Measurements from ENCODE around the gene PARN.
"Not testable (repeated sequence)": the region's sequence is repeated elsewhere in the genome, so short reads cannot be mapped to it uniquely, and the experiment has no call there.

PARN gene

GRCh38 chr16:14629919-14630619 lies at the start of gene PARN:
TSS of gene PARN (minus strand) at chr16:14630260. CDS start at chr16:14630125, 135 bp downstream.
- peak; percentile 94 to 96 for DNase-seq (ENCODE audit: low read depth in 2 of 2)

GRCh38 chr16:14678748-14679497 lies 48.9 kb upstream of the PARN start:
- no peak for DNase-seq (ENCODE audit: low read depth in 2 of 2)

- no peak for DNase-seq (ENCODE audit: low read depth in 2 of 2)
These were observed 47.6 kb upstream of the PARN start for GRCh38 chr16:14677627-14678026.

GRCh38 chr16:14676633-14677032 lies 46.6 kb upstream of the PARN start:
- DNase-seq (ENCODE audit: low read depth in 2 of 2), result no peak

- DNase-seq (ENCODE audit: low read depth in 2 of 2), result no peak
These were observed 42.4 kb upstream of the PARN start for GRCh38 chr16:14672403-14672971.

GRCh38 chr16:14669776-14670175 lies 39.7 kb upstream of the PARN start:
- no peak for DNase-seq (ENCODE audit: low read depth in 2 of 2)

GRCh38 chr16:14668556-14669223 lies 38.6 kb upstream of the PARN start:
- DNase-seq (ENCODE audit: low read depth in 2 of 2), result no peak

GRCh38 chr16:14667347-14668266 lies 37.5 kb upstream of the PARN start:
- DNase-seq (ENCODE audit: low read depth in 2 of 2), result no peak

GRCh38 chr16:14658063-14658462 lies 28.0 kb upstream of the PARN start:
- DNase-seq (ENCODE audit: low read depth in 2 of 2), result no peak

GRCh38 chr16:14652726-14653125 lies 22.7 kb upstream of the PARN start:
- no peak for DNase-seq (ENCODE audit: low read depth in 2 of 2)

GRCh38 chr16:14650629-14651028 lies 20.6 kb upstream of the PARN start:
- no peak for DNase-seq (ENCODE audit: low read depth in 2 of 2)

GRCh38 chr16:14649816-14650215 lies 19.8 kb upstream of the PARN start:
- DNase-seq (ENCODE audit: low read depth in 2 of 2), result no peak

- no peak for DNase-seq (ENCODE audit: low read depth in 2 of 2)
These were observed 11.9 kb upstream of the PARN start for GRCh38 chr16:14641926-14642325.

GRCh38 chr16:14641206-14641605 lies 11.1 kb upstream of the PARN start:
- no peak for DNase-seq (ENCODE audit: low read depth in 2 of 2)

- DNase-seq (ENCODE audit: low read depth in 2 of 2), result no peak
These were observed 10.5 kb upstream of the PARN start for GRCh38 chr16:14640538-14640937.

GRCh38 chr16:14636951-14637240 lies 6.8 kb upstream of the PARN start:
- DNase-seq (ENCODE audit: low read depth in 2 of 2), result not testable (repeated sequence)

GRCh38 chr16:14636179-14636950 lies 6.3 kb upstream of the PARN start:
- not testable (repeated sequence) for DNase-seq (ENCODE audit: low read depth in 2 of 2)

GRCh38 chr16:14635395-14636165 lies 5.5 kb upstream of the PARN start:
- DNase-seq (ENCODE audit: low read depth in 2 of 2), result no peak

- DNase-seq (ENCODE audit: low read depth in 2 of 2), result no peak
These were observed 4.3 kb upstream of the PARN start for GRCh38 chr16:14634389-14634725.
